GM13976 (cell line): ENCODE measurements around the gene COMTD1.

Experiments used
- DNase-seq: peaks from one replicate; pipeline ENCODE4 v3.0.0; 2012; ENCODE audit warnings: low spot score
- in situ Hi-C: fragments of 300-500 bp; cut with MboI; formaldehyde crosslinking; loops from one replicate; pipeline ENCODE4 v1.12.0; 2022; ENCODE audit warnings: low sequenced_read_pairs, mixed read lengths, inconsistent platforms; ENCODE audit not compliant: unreplicated experiment
- TF ChIP-seq, protein P1 (sequence below): IDR thresholded peaks from 2 replicates; pipeline ENCODE4 v1.5.1; 2012; ENCODE audit warnings: borderline replicate concordance, mild to moderate bottlenecking; ENCODE audit not compliant: insufficient read depth; ENCODE audit errors: extremely low read depth, missing control alignments, control extremely low read depth

The COMTD1 gene

DNA sequence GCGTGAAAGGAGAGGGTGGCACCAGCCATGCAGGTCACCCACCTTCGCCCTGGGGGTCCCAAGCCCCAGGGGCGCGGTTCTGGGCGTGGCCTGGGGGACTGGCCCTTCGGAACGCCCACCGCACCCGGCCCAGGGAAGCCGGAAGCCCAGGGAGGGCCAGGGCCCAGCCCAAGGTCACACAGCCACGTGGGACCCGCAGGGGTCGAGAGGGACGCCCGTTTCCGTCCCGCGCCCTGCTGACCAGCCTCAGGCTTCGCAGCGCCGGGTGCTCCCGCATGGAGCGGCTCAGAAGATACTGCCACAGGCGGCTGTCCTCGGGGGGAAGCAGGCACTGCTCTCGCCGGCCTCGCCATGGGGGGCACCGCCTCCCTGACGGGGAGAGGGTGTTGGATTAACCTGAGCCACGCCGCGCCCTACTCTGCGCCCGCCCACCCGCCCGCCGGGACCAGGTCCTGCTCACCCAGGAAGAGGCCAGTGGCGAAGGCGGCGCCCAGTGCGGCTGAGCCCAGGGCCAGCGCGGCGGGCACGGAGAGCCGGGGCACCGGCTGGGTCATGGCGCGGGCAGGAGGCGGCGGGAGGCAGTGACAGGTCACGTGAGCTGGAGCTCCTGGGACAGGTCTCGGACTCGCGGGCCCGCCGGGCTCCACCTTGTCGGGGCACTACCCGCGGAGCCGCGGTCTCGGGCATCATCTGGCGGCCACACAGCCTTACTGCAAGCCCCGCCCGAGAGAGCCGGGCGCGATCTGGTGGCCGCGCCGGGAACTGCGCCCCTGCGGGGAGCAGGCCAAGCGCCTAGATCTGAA lies at the start of gene COMTD1:
Gene COMTD1 (minus strand): TSS at position 583 of the 803 bp plus-strand sequence. CDS start 29 bp downstream, at position 554.
- in situ Hi-C loops: loop anchor here (25.0 kb wide), 2 partner anchors 473 to 973 kb away; no protein-coding TSS in a partner anchor
- DNase-seq: peak; percentile 97
- TF ChIP-seq, protein P1, sequence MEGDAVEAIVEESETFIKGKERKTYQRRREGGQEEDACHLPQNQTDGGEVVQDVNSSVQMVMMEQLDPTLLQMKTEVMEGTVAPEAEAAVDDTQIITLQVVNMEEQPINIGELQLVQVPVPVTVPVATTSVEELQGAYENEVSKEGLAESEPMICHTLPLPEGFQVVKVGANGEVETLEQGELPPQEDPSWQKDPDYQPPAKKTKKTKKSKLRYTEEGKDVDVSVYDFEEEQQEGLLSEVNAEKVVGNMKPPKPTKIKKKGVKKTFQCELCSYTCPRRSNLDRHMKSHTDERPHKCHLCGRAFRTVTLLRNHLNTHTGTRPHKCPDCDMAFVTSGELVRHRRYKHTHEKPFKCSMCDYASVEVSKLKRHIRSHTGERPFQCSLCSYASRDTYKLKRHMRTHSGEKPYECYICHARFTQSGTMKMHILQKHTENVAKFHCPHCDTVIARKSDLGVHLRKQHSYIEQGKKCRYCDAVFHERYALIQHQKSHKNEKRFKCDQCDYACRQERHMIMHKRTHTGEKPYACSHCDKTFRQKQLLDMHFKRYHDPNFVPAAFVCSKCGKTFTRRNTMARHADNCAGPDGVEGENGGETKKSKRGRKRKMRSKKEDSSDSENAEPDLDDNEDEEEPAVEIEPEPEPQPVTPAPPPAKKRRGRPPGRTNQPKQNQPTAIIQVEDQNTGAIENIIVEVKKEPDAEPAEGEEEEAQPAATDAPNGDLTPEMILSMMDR: peak; percentile 100

DNA sequence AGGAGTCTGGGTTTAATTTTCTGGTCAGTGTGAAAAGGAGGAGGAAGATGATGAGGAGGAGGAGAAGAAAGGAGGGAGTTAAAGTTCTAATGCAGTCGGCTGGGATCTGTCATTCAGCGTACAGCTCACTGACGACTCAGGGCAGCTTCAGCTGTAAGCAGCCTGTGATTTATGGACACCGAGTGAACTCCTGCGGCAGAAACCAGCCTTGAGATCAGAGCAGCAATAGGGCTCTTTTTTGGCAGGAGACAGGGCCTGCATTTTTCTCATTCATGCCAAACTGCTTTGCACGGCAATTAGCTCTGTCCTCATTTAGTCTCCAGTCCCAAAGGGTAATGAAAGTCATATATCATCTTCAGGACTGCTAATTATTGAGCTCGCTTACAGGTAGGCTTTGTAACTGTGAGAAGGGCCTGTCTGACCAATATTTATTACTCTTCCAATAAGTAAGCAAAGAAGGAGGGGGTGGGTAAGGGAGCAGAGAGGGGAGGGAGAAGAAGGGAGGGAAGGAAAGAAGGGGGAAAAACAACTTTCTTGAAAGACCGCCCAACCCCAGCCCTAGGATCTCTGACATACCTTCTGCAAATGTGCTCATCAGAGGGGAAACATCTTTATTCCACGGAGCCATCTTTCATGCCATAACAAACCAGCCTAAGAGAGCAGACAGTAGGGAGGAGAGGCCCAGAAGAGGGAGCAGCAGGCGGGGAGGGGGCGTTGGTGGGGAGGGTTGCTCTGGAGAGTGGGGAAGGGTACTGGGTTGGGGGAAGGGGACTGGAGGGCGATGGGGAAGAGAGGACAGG lies 48.1 kb upstream of the COMTD1 start:
- DNase-seq: no peak
- TF ChIP-seq, protein P1: no peak
- in situ Hi-C loops: no loop called here

DNA sequence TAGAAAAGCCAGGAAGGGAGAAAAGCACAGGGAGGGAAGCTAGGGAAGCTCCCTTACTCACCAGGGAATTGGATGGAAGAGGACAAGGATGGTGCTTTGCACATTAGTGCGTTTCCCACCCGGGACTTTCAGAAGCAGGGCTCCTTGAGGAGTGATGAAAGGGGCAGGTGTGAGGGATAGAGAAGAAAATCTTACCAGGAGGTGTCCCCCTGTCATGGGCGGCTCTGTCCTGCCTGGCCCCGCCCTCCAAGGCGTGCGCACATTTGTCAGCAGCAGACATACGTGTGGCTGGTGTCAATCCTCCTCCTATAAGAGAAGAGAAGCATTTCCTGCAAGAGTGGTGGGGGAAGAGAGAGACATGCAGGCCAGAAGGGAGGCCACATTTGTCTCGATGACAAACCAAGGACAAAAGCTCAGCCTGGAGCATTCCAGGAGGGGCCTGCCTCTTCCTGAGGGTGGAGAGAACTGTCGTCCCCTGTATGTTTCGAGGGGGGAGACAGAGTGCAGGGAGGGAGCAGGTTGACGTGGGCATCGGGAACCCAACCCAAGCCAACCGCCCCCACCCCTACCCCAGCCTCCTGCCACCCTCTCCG lies 47.4 kb upstream of the COMTD1 start:
- no peak for DNase-seq
- in situ Hi-C loops: no loop called here
- TF ChIP-seq, protein P1: no peak

DNA sequence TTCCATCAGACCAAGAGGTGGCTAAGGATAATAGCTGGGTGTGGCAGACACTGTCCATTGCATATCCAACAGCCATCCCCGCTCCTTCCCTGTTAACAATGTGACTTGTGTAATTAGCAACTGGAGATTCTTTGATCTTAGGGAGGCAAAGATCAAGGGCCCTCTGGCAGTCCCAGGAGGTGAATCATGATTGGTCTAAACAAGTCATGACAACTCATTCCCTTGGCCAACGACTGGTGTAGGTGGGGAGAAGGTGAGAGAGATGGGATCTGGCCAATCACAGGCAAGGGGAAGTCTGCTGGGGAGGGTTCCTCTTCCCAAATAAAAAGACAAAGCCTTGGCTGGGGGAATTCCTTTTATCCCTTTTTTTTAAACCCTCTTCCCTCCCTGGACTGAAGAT lies 46.2 kb upstream of the COMTD1 start:
- DNase-seq: no peak
- in situ Hi-C loops: no loop called here
- TF ChIP-seq, protein P1: no peak

DNA sequence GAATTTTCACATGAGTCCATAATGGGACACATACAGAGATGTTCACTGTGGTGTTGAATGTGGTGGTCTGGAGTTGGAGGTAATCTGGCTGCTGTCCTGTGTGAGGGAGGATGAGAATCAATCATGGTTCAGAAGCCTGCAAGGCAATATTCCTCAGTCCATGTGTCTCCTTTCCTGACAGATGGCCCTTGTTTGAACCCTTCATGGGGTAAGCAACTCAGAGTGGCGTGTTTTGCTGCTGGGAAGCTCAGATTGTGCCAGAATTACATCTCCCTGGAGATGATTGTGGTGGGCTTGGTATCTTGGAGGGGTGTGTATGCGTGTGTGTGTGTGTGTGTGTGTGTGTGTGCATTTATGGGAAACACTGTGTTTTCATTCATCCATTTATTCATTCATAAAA lies 44.5 kb upstream of the COMTD1 start:
- TF ChIP-seq, protein P1: no peak
- in situ Hi-C loops: no loop called here
- DNase-seq: no peak

DNA sequence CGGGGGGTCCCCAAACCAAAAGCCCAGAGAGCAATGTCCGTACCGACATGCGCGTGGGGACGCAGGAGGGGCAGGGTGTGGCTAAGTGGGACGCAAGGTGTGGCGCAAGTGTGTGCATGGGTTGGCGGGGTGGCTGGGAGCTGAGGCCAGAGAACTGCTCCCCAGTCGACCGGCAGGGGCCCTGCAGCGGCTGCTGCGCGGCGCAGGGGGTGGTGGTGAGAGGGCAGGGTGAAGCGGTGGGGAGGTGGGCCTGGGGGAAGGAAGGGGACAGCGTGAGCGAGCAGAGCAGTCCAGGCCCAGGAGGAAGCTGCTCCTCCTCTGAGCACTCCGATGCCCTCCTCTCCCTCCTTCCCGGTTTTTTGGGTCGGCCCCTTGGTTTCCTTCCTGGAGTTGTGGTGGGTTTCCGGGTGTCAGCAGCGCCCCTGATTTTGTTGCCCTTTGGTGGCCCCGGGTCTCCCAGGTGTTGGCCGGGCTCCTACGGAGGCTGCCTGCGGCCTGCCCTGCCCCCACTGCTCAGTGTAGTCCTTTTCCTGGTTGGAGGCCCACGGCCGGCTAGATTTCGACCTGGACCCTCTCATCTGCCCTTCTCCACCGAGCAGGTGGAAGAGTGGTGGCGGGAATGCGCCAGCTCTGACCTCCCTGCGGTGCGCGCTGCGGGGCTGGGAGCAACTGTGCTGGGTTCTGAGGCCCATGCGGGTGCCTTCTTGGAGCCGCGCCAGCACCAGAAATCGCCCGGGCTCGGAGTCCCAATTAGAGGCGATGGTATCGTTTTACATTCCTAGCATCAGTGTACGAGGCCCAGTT lies 40.5 kb upstream of the COMTD1 start:
- in situ Hi-C loops: no loop called here
- TF ChIP-seq, protein P1: no peak
- DNase-seq: no peak
